PC-9 (cell line): ENCODE data around the gene LMAN2. TPM values are rescaled to one million over a fixed set of nuclear protein-coding genes. Genes with fewer than 3 reads are reported as not detected.

Experiments
- BruUV-seq: library from RNA; stranded (reverse); fragments of 400-500 nt; replicated peaks from 2 replicates; lab custom pipeline; 2021; lab: Mats Ljungman, UMichigan
- CTCF ChIA-PET: fragments of 300-600 bp; sonication (Branson Sonifier 250); formaldehyde crosslinking; loops from one replicate; lab custom pipeline; 2022; ENCODE audit warnings: antibody characterized with exemption; lab: Charles Lee
- POLR2A ChIA-PET: fragments of 300-600 bp; sonication (Branson Sonifier 250); formaldehyde crosslinking; loops from one replicate; lab custom pipeline; 2022; ENCODE audit warnings: antibody characterized with exemption; ENCODE audit not compliant: unreplicated experiment; lab: Charles Lee
- DNase-seq, 2 experiments: peaks; one replicate each; pipeline versions ENCODE4 v3.0.0 to v3.0.0-alpha.2; 2015 to 2022; ENCODE audit warnings: mixed read lengths in 1 of 2
- H2AFZ ChIP-seq: fragments of 200-600 bp; sonication (generic); 2 replicates; pipeline ENCODE4 v1.8.1; 2017; ENCODE audit warnings: antibody characterized with exemption
- H3F3A ChIP-seq: fragments of 200-600 bp; sonication (generic); 2 replicates; pipeline ENCODE4 v1.8.1; 2017; ENCODE audit warnings: antibody characterized with exemption, mild to moderate bottlenecking, low read depth; ENCODE audit not compliant: insufficient read depth
- H3K27ac ChIP-seq: fragments of 200-600 bp; sonication (generic); 2 replicates; pipeline ENCODE4 v1.6.1; 2016; ENCODE audit warnings: mixed run types
- H3K27me3 ChIP-seq: fragments of 200-600 bp; sonication (generic); 2 replicates; pipeline ENCODE4 v1.6.1; 2016; ENCODE audit warnings: low read depth, mixed run types; ENCODE audit not compliant: insufficient read depth
- H3K36me3 ChIP-seq: fragments of 200-600 bp; sonication (generic); 2 replicates; pipeline ENCODE4 v1.6.1; 2016; ENCODE audit warnings: low read depth, mixed run types
- H3K4me1 ChIP-seq: fragments of 200-600 bp; sonication (generic); replicated peaks from 2 replicates; pipeline ENCODE4 v1.6.1; 2016; ENCODE audit warnings: mixed run types; ENCODE audit not compliant: insufficient read depth
- H3K4me2 ChIP-seq: fragments of 200-600 bp; sonication (generic); 2 replicates; pipeline ENCODE4 v1.6.1; 2017; ENCODE audit warnings: mixed run types
- H3K4me3 ChIP-seq: fragments of 200-600 bp; sonication (generic); 2 replicates; pipeline ENCODE4 v1.6.1; 2016; ENCODE audit warnings: mixed run types
- H3K79me2 ChIP-seq: fragments of 200-600 bp; sonication (generic); 2 replicates; pipeline ENCODE4 v1.6.1; 2017; ENCODE audit warnings: low read depth, mixed run types
- H3K9me2 ChIP-seq: fragments of 200-600 bp; sonication (generic); 2 replicates; pipeline ENCODE4 v1.8.1; 2017; ENCODE audit warnings: mild to moderate bottlenecking; ENCODE audit not compliant: insufficient read depth
- H3K9me3 ChIP-seq: fragments of 200-600 bp; sonication (generic); 2 replicates; pipeline ENCODE4 v1.8.1; 2016; ENCODE audit warnings: low read depth; ENCODE audit not compliant: insufficient read depth
- H4K20me1 ChIP-seq: fragments of 200-600 bp; sonication (generic); 2 replicates; pipeline ENCODE4 v1.8.1; 2017; ENCODE audit not compliant: insufficient read depth
- EZH2 ChIP-seq: fragments of 200-600 bp; sonication (generic); IDR thresholded peaks from 2 replicates; pipeline ENCODE4 v1.8.0; 2017; ENCODE audit warnings: antibody characterized with exemption, low read depth
- intact Hi-C: fragments of 100-400 bp; cut with micrococcal nuclease; formaldehyde crosslinking; loops from one replicate; pipeline ENCODE4 v1.10.0; 2022; ENCODE audit not compliant: unreplicated experiment
- total RNA-seq: library from RNA; stranded (reverse); gene quantifications from 2 replicates; pipeline ENCODE4 v1.2.3, GENCODE V29; 2021
- TF ChIP-seq, protein P1 (sequence below): fragments of 200-600 bp; sonication (generic); conservative IDR thresholded peaks from 2 replicates; pipeline ENCODE4 v1.6.1; 2017; ENCODE audit warnings: mixed run types, antibody characterized with exemption, mild to moderate bottlenecking, moderate library complexity

The LMAN2 gene
- total RNA-seq, 1 experiment from 2014 or later, result 153 TPM

DNA sequence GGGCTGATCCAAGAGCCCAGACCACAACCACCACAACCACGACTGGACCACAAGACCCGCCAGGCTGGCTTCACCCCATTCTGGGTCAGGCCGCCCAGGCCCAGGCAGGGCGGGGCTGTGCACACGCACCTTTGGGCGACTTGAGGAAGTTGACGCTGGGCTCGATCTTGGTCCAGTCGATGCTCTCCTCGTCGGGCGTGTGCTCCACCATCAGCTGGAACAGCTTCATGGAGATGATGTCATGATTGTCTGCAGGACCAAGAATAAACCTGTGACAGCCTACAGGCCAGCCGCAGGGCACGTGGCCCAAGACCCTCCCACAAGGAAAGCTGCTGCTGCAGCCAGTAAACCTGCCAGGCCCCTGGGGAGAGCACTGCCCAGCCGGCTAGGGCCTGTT, 17.3 kb downstream of the LMAN2 start:
- no peak for DNase-seq
- Histone ChIP-seq H3K9me2 (no peaks in the 10 kb centered on the region), H3K9me3 (no peaks in the 10 kb centered on the region), H3K36me3 (peaks cover 16% of the 10 kb centered on the region), H3K27ac (no peak overlapping the region), H3K4me1 (peaks cover 5% of the 10 kb centered on the region), H2AFZ (no peak overlapping the region), H3K4me2 (no peak overlapping the region), H3K4me3 (no peak overlapping the region), H4K20me1 (peaks cover 22% of the 10 kb centered on the region; the same call in 1 of the 2 replicates), H3K27me3 (no peaks in the 10 kb centered on the region), H3F3A (peaks cover 6% of the 10 kb centered on the region; the same call in 1 of the 2 replicates), H3K79me2 (peaks cover 6% of the 10 kb centered on the region; the same call in 1 of the 2 replicates)
- intact Hi-C loops, result no loop called here
- no TSS peak for BruUV-seq
- TF ChIP-seq, protein P1, sequence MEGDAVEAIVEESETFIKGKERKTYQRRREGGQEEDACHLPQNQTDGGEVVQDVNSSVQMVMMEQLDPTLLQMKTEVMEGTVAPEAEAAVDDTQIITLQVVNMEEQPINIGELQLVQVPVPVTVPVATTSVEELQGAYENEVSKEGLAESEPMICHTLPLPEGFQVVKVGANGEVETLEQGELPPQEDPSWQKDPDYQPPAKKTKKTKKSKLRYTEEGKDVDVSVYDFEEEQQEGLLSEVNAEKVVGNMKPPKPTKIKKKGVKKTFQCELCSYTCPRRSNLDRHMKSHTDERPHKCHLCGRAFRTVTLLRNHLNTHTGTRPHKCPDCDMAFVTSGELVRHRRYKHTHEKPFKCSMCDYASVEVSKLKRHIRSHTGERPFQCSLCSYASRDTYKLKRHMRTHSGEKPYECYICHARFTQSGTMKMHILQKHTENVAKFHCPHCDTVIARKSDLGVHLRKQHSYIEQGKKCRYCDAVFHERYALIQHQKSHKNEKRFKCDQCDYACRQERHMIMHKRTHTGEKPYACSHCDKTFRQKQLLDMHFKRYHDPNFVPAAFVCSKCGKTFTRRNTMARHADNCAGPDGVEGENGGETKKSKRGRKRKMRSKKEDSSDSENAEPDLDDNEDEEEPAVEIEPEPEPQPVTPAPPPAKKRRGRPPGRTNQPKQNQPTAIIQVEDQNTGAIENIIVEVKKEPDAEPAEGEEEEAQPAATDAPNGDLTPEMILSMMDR, result no peak
- no peak for TF ChIP-seq EZH2
- POLR2A ChIA-PET, result no interaction called here
- CTCF ChIA-PET, result no interaction called here

DNA sequence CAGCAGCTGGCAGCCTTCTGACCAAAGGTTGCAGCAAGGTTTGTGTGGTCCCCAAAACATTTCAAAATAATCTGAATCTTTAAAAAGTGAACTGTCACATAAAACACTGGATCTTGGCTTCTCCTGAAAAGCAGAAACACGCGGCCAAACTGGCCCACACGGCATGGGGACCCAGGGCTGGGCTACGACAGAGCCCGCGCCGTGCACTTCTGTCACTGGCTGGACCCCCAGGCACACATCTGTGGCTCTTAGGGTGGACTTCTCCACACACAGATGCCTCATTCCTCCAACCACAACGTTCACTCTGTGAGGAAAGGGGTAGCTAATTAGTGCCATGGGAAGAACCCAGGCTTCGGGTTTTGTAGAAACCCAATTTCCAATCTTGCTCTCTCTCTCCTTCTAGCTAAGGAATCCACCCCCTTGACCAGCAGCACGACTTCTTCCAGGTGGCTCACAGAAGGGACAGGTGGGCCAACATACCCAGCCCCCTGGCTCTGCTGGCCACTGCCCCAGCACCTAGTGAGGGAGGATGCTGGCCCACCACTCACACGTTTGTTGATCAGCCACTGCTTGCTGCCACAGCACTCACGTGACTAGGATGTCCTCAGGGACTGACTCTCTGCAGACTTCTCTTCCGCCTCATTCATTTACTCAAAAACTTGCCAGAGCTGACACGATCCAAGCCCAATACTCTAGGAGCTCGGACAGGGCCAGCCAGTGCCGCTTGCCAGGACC, 17.9 kb downstream of the LMAN2 start:
- Histone ChIP-seq H4K20me1 (peaks cover 16% of the 10 kb centered on the region; the same call in 1 of the 2 replicates), H3K9me3 (no peaks in the 10 kb centered on the region), H3K4me3 (no peak overlapping the region), H3K4me1 (no peaks in the 10 kb centered on the region), H3K79me2 (peaks cover 2% of the 10 kb centered on the region; the same call in 1 of the 2 replicates), H3K27me3 (no peaks in the 10 kb centered on the region), H3K27ac (no peak overlapping the region), H3K36me3 (peaks cover 16% of the 10 kb centered on the region), H2AFZ (no peak overlapping the region), H3K9me2 (no peaks in the 10 kb centered on the region), H3F3A (0 out of 2 replicates have a peak, but pooled peaks cover under 1% of the 10 kb centered on the region), H3K4me2 (no peak overlapping the region)
- TF ChIP-seq, protein P1, result no peak
- no peak for TF ChIP-seq EZH2
- ChIA-PET POLR2A (no interaction called here), CTCF (no interaction called here)
- no peak for DNase-seq
- BruUV-seq, result no TSS peak
- intact Hi-C loops, result no loop called here

DNA sequence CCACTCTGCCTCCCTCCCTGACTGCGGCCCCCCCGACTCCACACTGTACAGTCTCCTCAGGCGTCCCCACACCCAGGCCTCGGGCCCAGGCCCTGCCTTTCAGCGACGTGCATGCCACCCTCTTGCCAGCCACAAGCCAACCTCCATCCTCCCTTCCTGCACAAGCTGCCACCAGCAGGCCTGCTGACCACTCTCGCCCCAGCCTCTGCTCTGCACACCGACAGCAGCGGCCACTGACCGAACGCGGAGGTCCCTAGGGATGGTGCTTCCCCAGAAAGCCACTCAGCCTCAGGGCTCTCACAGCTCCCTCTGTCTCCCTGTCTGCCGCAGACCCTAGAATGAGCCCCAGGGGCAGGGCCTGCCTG, 18.6 kb downstream of the LMAN2 start:
- no peaks in the 10 kb centered on the region for H3K9me3 ChIP-seq
- no TSS peak for BruUV-seq
- H3K36me3 ChIP-seq, result peaks cover 16% of the 10 kb centered on the region
- POLR2A ChIA-PET, result no interaction called here
- no peak for TF ChIP-seq EZH2
- TF ChIP-seq, protein P1, result no peak
- H3K4me2 ChIP-seq, result no peak overlapping the region
- peaks cover 13% of the 10 kb centered on the region; the same call in 1 of the 2 replicates for H4K20me1 ChIP-seq
- no peak overlapping the region for H2AFZ ChIP-seq
- no peaks in the 10 kb centered on the region for H3K4me1 ChIP-seq
- DNase-seq, result no peak
- CTCF ChIA-PET, result no interaction called here
- intact Hi-C loops, result no loop called here
- no peaks in the 10 kb centered on the region for H3F3A ChIP-seq
- no peaks in the 10 kb centered on the region for H3K9me2 ChIP-seq
- no peak overlapping the region for H3K4me3 ChIP-seq
- H3K79me2 ChIP-seq, result no peaks in the 10 kb centered on the region
- no peak overlapping the region for H3K27ac ChIP-seq
- no peaks in the 10 kb centered on the region for H3K27me3 ChIP-seq
